GM23338 (cell line): Measurements from ENCODE around the gene TICRR. TPM values are rescaled to one million over a fixed set of nuclear protein-coding genes. Genes with fewer than 3 reads are reported as not detected.

ENCODE experiments used
- ATAC-seq: fragments of 200-7000 bp; cut with Tn5 transposase; 3 replicates; pipeline ENCODE4 v1.9.1; 2020
- DNase-seq: peaks from one replicate; pipeline ENCODE4 v3.0.0-alpha.2; 2015; ENCODE audit warnings: low spot score
- H2AFZ ChIP-seq: fragments of 200-600 bp; sonication (generic); 2 replicates; pipeline ENCODE4 v1.8.0; 2016; ENCODE audit warnings: antibody characterized with exemption, mild to moderate bottlenecking, moderate library complexity
- H3F3A ChIP-seq: fragments of 200-600 bp; sonication (generic); replicated peaks from 2 replicates; pipeline ENCODE4 v1.8.0; 2017; ENCODE audit warnings: antibody characterized with exemption, mixed run types, low read depth
- H3K27ac ChIP-seq: fragments of 200-600 bp; sonication (generic); 2 replicates; pipeline ENCODE4 v1.6.1; 2016; ENCODE audit warnings: low read depth
- H3K27me3 ChIP-seq: fragments of 200-600 bp; sonication (generic); 2 replicates; pipeline ENCODE4 v1.8.0; 2016; ENCODE audit warnings: mild to moderate bottlenecking, mixed run types, moderate library complexity; ENCODE audit not compliant: insufficient read depth
- H3K36me3 ChIP-seq: fragments of 200-600 bp; sonication (generic); 2 replicates; pipeline ENCODE4 v1.8.0; 2016; ENCODE audit warnings: mild to moderate bottlenecking; ENCODE audit not compliant: insufficient read depth
- H3K4me1 ChIP-seq: fragments of 200-600 bp; sonication (generic); 2 replicates; pipeline ENCODE4 v1.8.0; 2016; ENCODE audit warnings: mild to moderate bottlenecking, moderate library complexity; ENCODE audit not compliant: insufficient read depth
- H3K4me2 ChIP-seq: fragments of 200-600 bp; sonication (generic); 2 replicates; pipeline ENCODE4 v1.7.1; 2017; ENCODE audit warnings: mixed run types
- H3K4me3 ChIP-seq: fragments of 200-600 bp; sonication (generic); 2 replicates; pipeline ENCODE4 v1.6.1; 2016; ENCODE audit warnings: mixed run types
- H3K79me2 ChIP-seq: fragments of 200-600 bp; sonication (generic); replicated peaks from 2 replicates; pipeline ENCODE4 v1.8.0; 2017; ENCODE audit warnings: mild to moderate bottlenecking; ENCODE audit not compliant: insufficient read depth
- H3K9me2 ChIP-seq: fragments of 200-600 bp; sonication (generic); 2 replicates; pipeline ENCODE4 v1.8.0; 2017; ENCODE audit not compliant: insufficient read depth
- H4K20me1 ChIP-seq: fragments of 200-600 bp; sonication (generic); replicated peaks from 2 replicates; pipeline ENCODE4 v1.8.0; 2017; ENCODE audit warnings: mild to moderate bottlenecking; ENCODE audit not compliant: insufficient read depth
- H3K27ac Mint-ChIP-seq: 2 replicates; pipeline ENCODE4 v1.8.0; 2020; ENCODE audit warnings: inconsistent platforms, mild to moderate bottlenecking, moderate library complexity, mixed read lengths
- H3K27me3 Mint-ChIP-seq: 3 replicates; pipeline ENCODE4 v1.8.0; 2022; ENCODE audit warnings: low read depth, mild to moderate bottlenecking, moderate library complexity, mixed read lengths, inconsistent platforms; ENCODE audit not compliant: insufficient read depth, poor library complexity
- H3K36me3 Mint-ChIP-seq: 3 replicates; pipeline ENCODE4 v1.8.0; 2021; ENCODE audit warnings: low read depth, mild to moderate bottlenecking, inconsistent platforms, moderate library complexity, mixed read lengths
- H3K4me1 Mint-ChIP-seq: 3 replicates; pipeline ENCODE4 v1.8.0; 2020; ENCODE audit warnings: mild to moderate bottlenecking, inconsistent platforms, mixed read lengths
- H3K4me3 Mint-ChIP-seq: 3 replicates; pipeline ENCODE4 v1.8.0; 2021; ENCODE audit warnings: moderate library complexity, mild to moderate bottlenecking, inconsistent platforms, mixed read lengths
- H3K9me3 Mint-ChIP-seq: 3 replicates; pipeline ENCODE4 v1.8.0; 2020; ENCODE audit warnings: moderate library complexity, mild to moderate bottlenecking, inconsistent platforms, mixed read lengths
- CREB1 ChIP-seq: fragments of 250-450 bp; sonication (Bioruptor Pico); IDR thresholded peaks from 2 replicates; pipeline ENCODE4 v1.5.0; 2020; ENCODE audit warnings: low read depth, mild to moderate bottlenecking, moderate library complexity
- ETS1 ChIP-seq: IDR thresholded peaks from 2 replicates; pipeline ENCODE4 v1.6.1; 2016; ENCODE audit warnings: antibody characterized with exemption
- ZNF462 ChIP-seq: fragments of 250-450 bp; sonication (Bioruptor Pico); IDR thresholded peaks from 2 replicates; pipeline ENCODE4 v1.5.0; 2020; ENCODE audit warnings: mild to moderate bottlenecking, moderate library complexity
- polyA plus RNA-seq: library from polyadenylated mRNA; unstranded; fragments of >200 nt; fragmentation: Nextera tagmentation; extraction: Ambion mirVana; gene quantifications from 2 replicates; pipeline ENCODE4 v1.2.1, GENCODE V29; 2016
- total RNA-seq: library from RNA; depleted of rRNA; stranded (reverse); fragments of >200 nt; shearing (Covaris generic); gene quantifications from 2 replicates; pipeline ENCODE4 v1.2.3, GENCODE V29; 2014

TICRR gene
- total and polyA plus RNA-seq, 2 experiments from 2014 or later: 11.2 to 42.3 TPM

GRCh38 chr15:89671687-89672086, 96.4 kb downstream of the TICRR start:
- no peaks in the 10 kb centered on the region for H3F3A ChIP-seq
- ATAC-seq (no peak), DNase-seq (no peak)
- H3K27ac Mint-ChIP-seq: no peak overlapping the region
- H3K27ac ChIP-seq: no peak overlapping the region
- no peaks in the 10 kb centered on the region for H4K20me1 ChIP-seq
- peaks cover 10% of the 10 kb centered on the region; the same call in 2 of the 3 replicates for H3K4me1 Mint-ChIP-seq
- no peaks in the 10 kb centered on the region for H3K36me3 ChIP-seq
- H3K27me3 Mint-ChIP-seq: peaks cover 5% of the 10 kb centered on the region
- H2AFZ ChIP-seq: no peak overlapping the region
- no peaks in the 10 kb centered on the region for H3K79me2 ChIP-seq
- no peak overlapping the region for H3K4me3 Mint-ChIP-seq
- H3K36me3 Mint-ChIP-seq: no peaks in the 10 kb centered on the region
- H3K4me3 ChIP-seq: no peak overlapping the region
- H3K4me1 ChIP-seq: no peaks in the 10 kb centered on the region
- no peak overlapping the region for H3K4me2 ChIP-seq
- no peak for TF ChIP-seq ZNF462 (CRISPR knock-in tag)
- TF ChIP-seq ETS1: no peak
- no peak for TF ChIP-seq CREB1 (CRISPR knock-in tag)
- H3K9me2 ChIP-seq: no peaks in the 10 kb centered on the region
- no peaks in the 10 kb centered on the region for H3K9me3 Mint-ChIP-seq
- no peaks in the 10 kb centered on the region for H3K27me3 ChIP-seq
